Measurements from ENCODE around the gene HSPB6. TPM values are rescaled to one million over a fixed set of nuclear protein-coding genes. Genes with fewer than 3 reads are reported as not detected.

HSPB6 gene
- total RNA-seq, 1 donor from 2014 or later: 0.37 TPM

- peak; percentile 96 for DNase-seq (ENCODE audit: low read depth)
These were observed 39.0 kb downstream of the HSPB6 start, which contains the start of gene KMT2B for GRCh38 chr19:35717665-35718344. KMT2B (plus strand) TSS chr19:35718003; CDS start chr19:35718019, 16 bp downstream.

GRCh38 chr19:35716801-35717664, 39.8 kb downstream of the HSPB6 start:
- DNase-seq (ENCODE audit: low read depth): peak; percentile 90

GRCh38 chr19:35715981-35716800, 40.6 kb downstream of the HSPB6 start:
- DNase-seq (ENCODE audit: low read depth): no peak

- no peak for DNase-seq (ENCODE audit: low read depth)
These were observed 41.4 kb downstream of the HSPB6 start for GRCh38 chr19:35715355-35715809.

GRCh38 chr19:35714601-35715354, 42.1 kb downstream of the HSPB6 start:
- no peak for DNase-seq (ENCODE audit: low read depth)

GRCh38 chr19:35713904-35714495, 42.8 kb downstream of the HSPB6 start:
- DNase-seq (ENCODE audit: low read depth): no peak

GRCh38 chr19:35713506-35713850, 43.4 kb downstream of the HSPB6 start:
- no peak for DNase-seq (ENCODE audit: low read depth)

- DNase-seq (ENCODE audit: low read depth): no peak
These were observed 44.0 kb downstream of the HSPB6 start for GRCh38 chr19:35712567-35713505.

- DNase-seq (ENCODE audit: low read depth): no peak
These were observed 45.8 kb downstream of the HSPB6 start for GRCh38 chr19:35710784-35711723.

- DNase-seq (ENCODE audit: low read depth): no peak
These were observed 48.4 kb downstream of the HSPB6 start for GRCh38 chr19:35708391-35708790.

Other genes starting within 250 kb of the HSPB6 start
- gene DMKN, start 243.4 kb downstream of the HSPB6 start, total RNA-seq: 3.0 and 9.7 TPM in 2 replicates
- gene SBSN, start 228.7 kb downstream of the HSPB6 start, total RNA-seq: not detected in 2 replicates
- gene GAPDHS, start 223.6 kb downstream of the HSPB6 start, total RNA-seq: not detected in 2 replicates
- gene TMEM147, start 211.4 kb downstream of the HSPB6 start, total RNA-seq: 124 and 137 TPM in 2 replicates
- gene ATP4A, start 193.4 kb downstream of the HSPB6 start, total RNA-seq: not detected in 2 replicates
- gene PMIS2, start 170.9 kb downstream of the HSPB6 start, total RNA-seq: not detected in 2 replicates
- 4.8 and 6.5 TPM in 2 replicates for gene HAUS5, start 144.3 kb downstream of the HSPB6 start, total RNA-seq
- gene RBM42, start 128.0 kb downstream of the HSPB6 start, total RNA-seq: 68.9 and 72.6 TPM in 2 replicates
- gene ETV2, start 115.3 kb downstream of the HSPB6 start, total RNA-seq: not detected in 2 replicates
- gene COX6B1, start 108.7 kb downstream of the HSPB6 start, total RNA-seq: 513 and 547 TPM in 2 replicates
- not detected in 2 replicates for gene UPK1A, start 90.5 kb downstream of the HSPB6 start, total RNA-seq
- gene ZBTB32, start 52.5 kb downstream of the HSPB6 start, total RNA-seq: 0.11 TPM in 1 of 2 replicates, not detected in the other
- 11.1 and 11.2 TPM in 2 replicates for gene KMT2B, start 39.0 kb downstream of the HSPB6 start, total RNA-seq
- 1.8 and 4.8 TPM in 2 replicates for gene IGFLR1, start 14.6 kb downstream of the HSPB6 start, total RNA-seq
- 9.7 and 12.0 TPM in 2 replicates for gene U2AF1L4, start 11.6 kb downstream of the HSPB6 start, total RNA-seq
- 32.5 and 32.8 TPM in 2 replicates for gene PSENEN, start 11.4 kb downstream of the HSPB6 start, total RNA-seq
- 10.6 and 18.1 TPM in 2 replicates for gene LIN37, start 8.5 kb downstream of the HSPB6 start, total RNA-seq
- gene PROSER3, start 1.1 kb upstream of the HSPB6 start, total RNA-seq: 3.2 and 3.6 TPM in 2 replicates
- 1.5 and 3.8 TPM in 2 replicates for gene ARHGAP33, start 18.5 kb upstream of the HSPB6 start, total RNA-seq
- gene PRODH2, start 55.8 kb upstream of the HSPB6 start, total RNA-seq: not detected in 2 replicates
- not detected in 2 replicates for gene NPHS1, start 95.5 kb upstream of the HSPB6 start, total RNA-seq
- gene KIRREL2, start 99.9 kb upstream of the HSPB6 start, total RNA-seq: not detected in 2 replicates
- gene APLP1, start 111.5 kb upstream of the HSPB6 start, total RNA-seq: 10.4 and 30.5 TPM in 2 replicates
- 1.2 and 2.2 TPM in 2 replicates for gene NFKBID, start 143.5 kb upstream of the HSPB6 start, total RNA-seq
- gene HCST, start 145.5 kb upstream of the HSPB6 start, total RNA-seq: not detected in 2 replicates
- not detected in 2 replicates for gene TYROBP, start 151.3 kb upstream of the HSPB6 start, total RNA-seq
- gene LRFN3, start 179.3 kb upstream of the HSPB6 start, total RNA-seq: 5.3 and 8.3 TPM in 2 replicates
- gene SDHAF1, start 238.2 kb upstream of the HSPB6 start, total RNA-seq: 30.2 and 48.0 TPM in 2 replicates